Thoracic aorta (tissue), 2 donors: ENCODE measurements around the gene IPO9. TPM values are rescaled to one million over a fixed set of nuclear protein-coding genes. Genes with fewer than 3 reads are reported as not detected.

Experiments
- ATAC-seq: fragments of 150-250 bp; one replicate; pipeline ENCODE4 v1.8.0; 2017; ENCODE audit warnings: low read depth; ENCODE audit not compliant: insufficient number of reproducible peaks, low FRiP score
- DNase-seq: peaks from one replicate; pipeline ENCODE4 v3.0.0-alpha.2; 2020; ENCODE audit warnings: low spot score
- H3K27ac ChIP-seq, 2 donors: fragments of 200-600 bp; sonication (generic); 1 replicate in 1 of 2; 2 replicates in 1 of 2; pipeline ENCODE4 v1.5.1; 2016; ENCODE audit warnings: mild to moderate bottlenecking in 2 of 2, moderate library complexity in 2 of 2
- H3K27me3 ChIP-seq: fragments of 200-600 bp; sonication (generic); replicated peaks from 2 replicates; pipeline ENCODE4 v1.6.0; 2016; ENCODE audit warnings: mild to moderate bottlenecking; ENCODE audit not compliant: insufficient read depth
- H3K36me3 ChIP-seq: fragments of 200-600 bp; sonication (generic); one replicate; pipeline ENCODE4 v1.5.1; 2016
- H3K4me1 ChIP-seq, 2 donors: fragments of 200-600 bp; sonication (generic); 1 replicate in 1 of 2; 2 replicates in 1 of 2; pipeline versions ENCODE4 v1.5.1 to v1.6.0; 2016; ENCODE audit warnings: low read depth in 2 of 2, mild to moderate bottlenecking in 1 of 2; ENCODE audit not compliant: control insufficient read depth in 1 of 2
- H3K4me3 ChIP-seq: fragments of 200-600 bp; sonication (generic); 2 replicates; pipeline ENCODE4 v1.5.1; 2016; ENCODE audit warnings: mild to moderate bottlenecking
- H3K9me3 ChIP-seq: fragments of 200-600 bp; sonication (generic); 2 replicates; pipeline ENCODE4 v1.5.1; 2016
- CTCF ChIP-seq: fragments of 200-600 bp; sonication (generic); IDR thresholded peaks from one replicate; pipeline ENCODE4 v1.5.1; 2019; ENCODE audit warnings: antibody characterized with exemption
- total RNA-seq, 2 donors: library from RNA; depleted of rRNA; stranded (reverse); fragments of >200 nt; gene quantifications; one replicate each; pipeline versions ENCODE4 v1.1.0 to v1.2.3, GENCODE V29; 2016

Gene IPO9
- total RNA-seq, 2 donors from 2014 or later, result 21.4 to 32.6 TPM

GRCh38 chr1:201877877-201878401 is 49.0 kb downstream of the IPO9 start:
- TF ChIP-seq CTCF, result peak; percentile 72
- Histone ChIP-seq H3K4me1 (peaks cover 6 to 16% of the 10 kb centered on the region in 2 donors), H3K27ac (peak overlapping the region; percentile 45 to 46), H3K27me3 (no peaks in the 10 kb centered on the region), H3K9me3 (no peaks in the 10 kb centered on the region), H3K36me3 (peaks cover 8% of the 10 kb centered on the region), H3K4me3 (no peak overlapping the region)
- ATAC-seq (no peak), DNase-seq (no peak)

- H3K27me3 ChIP-seq, result no peaks in the 10 kb centered on the region
- H3K4me3 ChIP-seq, result no peak overlapping the region
- H3K9me3 ChIP-seq, result no peaks in the 10 kb centered on the region
- H3K36me3 ChIP-seq, result no peaks in the 10 kb centered on the region
- TF ChIP-seq CTCF, result no peak
- no peak for DNase-seq
- ATAC-seq, result no peak
- no peak overlapping the region for H3K27ac ChIP-seq
- peaks cover 38 to 47% of the 10 kb centered on the region in 2 donors for H3K4me1 ChIP-seq
Observed at GRCh38 chr1:201880928-201881571, 52.1 kb downstream of the IPO9 start.

- H3K4me3 ChIP-seq, result no peak overlapping the region
- ATAC-seq, result no peak
- TF ChIP-seq CTCF, result no peak
- no peak for DNase-seq
- no peaks in the 10 kb centered on the region for H3K36me3 ChIP-seq
- no peaks in the 10 kb centered on the region for H3K27me3 ChIP-seq
- H3K9me3 ChIP-seq, result no peaks in the 10 kb centered on the region
- H3K27ac ChIP-seq, result no peak overlapping the region
- peaks cover 38 to 53% of the 10 kb centered on the region in 2 donors for H3K4me1 ChIP-seq
Observed at GRCh38 chr1:201881617-201882016, 52.7 kb downstream of the IPO9 start.

- Histone ChIP-seq H3K27ac (peak overlapping the region; percentile 72 to 79), H3K4me1 (peaks cover 38 to 59% of the 10 kb centered on the region in 2 donors)
Observed at GRCh38 chr1:201882665-201883132, 53.7 kb downstream of the IPO9 start.

More at GRCh38 chr1:201882665-201883132, 53.7 kb downstream of the IPO9 start:
- H3K27me3 ChIP-seq, result no peaks in the 10 kb centered on the region
- peak; percentile 22 for TF ChIP-seq CTCF
- no peaks in the 10 kb centered on the region for H3K9me3 ChIP-seq
- ATAC-seq (no peak), DNase-seq (no peak)
- no peak overlapping the region for H3K4me3 ChIP-seq
- no peaks in the 10 kb centered on the region for H3K36me3 ChIP-seq
